ENCODE results near the gene BAIAP3. TPM values are rescaled to one million over a fixed set of nuclear protein-coding genes. Genes with fewer than 3 reads are reported as not detected.

BAIAP3 gene
- total RNA-seq, 1 donor from 2014 or later = 6.9 TPM

GRCh38 chr16:1367486-1368174, 34.2 kb downstream of the BAIAP3 start:
- no peaks in the 10 kb centered on the region for H3K9me3 Mint-ChIP-seq
- no peak for DNase-seq (ENCODE audit: extremely low spot score, unreplicated experiment)
- peaks cover 3% of the 10 kb centered on the region for H3K36me3 Mint-ChIP-seq
- TF ChIP-seq CTCF (conservative IDR thresholded peaks at IDR 0.05) = no peak
- H3K27me3 Mint-ChIP-seq = no peaks in the 10 kb centered on the region
- H3K27ac Mint-ChIP-seq = no peak overlapping the region
- no peak overlapping the region for H3K4me3 Mint-ChIP-seq
- no peaks in the 10 kb centered on the region for H3K4me1 Mint-ChIP-seq (ENCODE audit: unreplicated experiment)

GRCh38 chr16:1371054-1371978, 37.9 kb downstream of the BAIAP3 start:
- Mint-ChIP-seq H3K36me3 (no peaks in the 10 kb centered on the region), H3K9me3 (no peaks in the 10 kb centered on the region), H3K4me1 (ENCODE audit: unreplicated experiment) (no peaks in the 10 kb centered on the region), H3K27me3 (no peaks in the 10 kb centered on the region), H3K4me3 (no peak overlapping the region), H3K27ac (no peak overlapping the region)
- TF ChIP-seq CTCF (conservative IDR thresholded peaks at IDR 0.05) = no peak
- DNase-seq (ENCODE audit: extremely low spot score, unreplicated experiment) = no peak

GRCh38 chr16:1372292-1372950, 39.0 kb downstream of the BAIAP3 start:
- no peaks in the 10 kb centered on the region for H3K36me3 Mint-ChIP-seq
- H3K9me3 Mint-ChIP-seq = no peaks in the 10 kb centered on the region
- no peak overlapping the region for H3K4me3 Mint-ChIP-seq
- no peak overlapping the region for H3K27ac Mint-ChIP-seq
- DNase-seq (ENCODE audit: extremely low spot score, unreplicated experiment) = no peak
- H3K4me1 Mint-ChIP-seq (ENCODE audit: unreplicated experiment) = no peaks in the 10 kb centered on the region
- no peak for TF ChIP-seq CTCF (conservative IDR thresholded peaks at IDR 0.05)
- H3K27me3 Mint-ChIP-seq = no peaks in the 10 kb centered on the region

GRCh38 chr16:1374418-1375297, 41.2 kb downstream of the BAIAP3 start:
- Mint-ChIP-seq H3K27ac (no peak overlapping the region), H3K4me1 (ENCODE audit: unreplicated experiment) (peaks cover 4% of the 10 kb centered on the region), H3K4me3 (no peak overlapping the region), H3K27me3 (peaks cover 4% of the 10 kb centered on the region), H3K9me3 (no peaks in the 10 kb centered on the region), H3K36me3 (no peaks in the 10 kb centered on the region)
- no peak for TF ChIP-seq CTCF (conservative IDR thresholded peaks at IDR 0.05)
- DNase-seq (ENCODE audit: extremely low spot score, unreplicated experiment) = no peak

GRCh38 chr16:1375298-1375640, 41.8 kb downstream of the BAIAP3 start:
- no peak for TF ChIP-seq CTCF (conservative IDR thresholded peaks at IDR 0.05)
- Mint-ChIP-seq H3K9me3 (no peaks in the 10 kb centered on the region), H3K4me3 (no peak overlapping the region), H3K4me1 (ENCODE audit: unreplicated experiment) (peaks cover 8% of the 10 kb centered on the region), H3K27me3 (peaks cover 4% of the 10 kb centered on the region), H3K36me3 (no peaks in the 10 kb centered on the region), H3K27ac (no peak overlapping the region)
- DNase-seq (ENCODE audit: extremely low spot score, unreplicated experiment) = no peak
